GM19023 (cell line): ENCODE results near the gene BLOC1S1.

ENCODE experiments used
- ATAC-seq: cut with Tn5 transposase; IDR thresholded peaks from one replicate; pipeline ENCODE4 v1.9.1; 2021; ENCODE audit warnings: mild to moderate bottlenecking, moderate library complexity; ENCODE audit not compliant: unreplicated experiment

BLOC1S1 gene

GRCh38 chr12:55694188-55694515, 21.7 kb upstream of the BLOC1S1 start:
- no peak for ATAC-seq

- ATAC-seq, result no peak
Observed at GRCh38 chr12:55694651-55695050, 21.2 kb upstream of the BLOC1S1 start.

- ATAC-seq, result no peak
Observed at GRCh38 chr12:55695349-55695748, 20.5 kb upstream of the BLOC1S1 start.

- no peak for ATAC-seq
Observed at GRCh38 chr12:55696141-55696540, 19.7 kb upstream of the BLOC1S1 start.

- ATAC-seq, result no peak
Observed at GRCh38 chr12:55696796-55697462, 18.9 kb upstream of the BLOC1S1 start.

GRCh38 chr12:55697686-55698085, 18.2 kb upstream of the BLOC1S1 start:
- no peak for ATAC-seq

GRCh38 chr12:55698241-55698955, 17.4 kb upstream of the BLOC1S1 start:
- no peak for ATAC-seq

GRCh38 chr12:55698965-55699364, 16.9 kb upstream of the BLOC1S1 start:
- no peak for ATAC-seq

- no peak for ATAC-seq
Observed at GRCh38 chr12:55699471-55700055, 16.3 kb upstream of the BLOC1S1 start.

- ATAC-seq, result no peak
Observed at GRCh38 chr12:55700255-55701018, 15.4 kb upstream of the BLOC1S1 start.

- no peak for ATAC-seq
Observed at GRCh38 chr12:55702861-55703260, 13.0 kb upstream of the BLOC1S1 start.

- ATAC-seq, result no peak
Observed at GRCh38 chr12:55703288-55703687, 12.6 kb upstream of the BLOC1S1 start.

GRCh38 chr12:55703901-55704761, 11.7 kb upstream of the BLOC1S1 start:
- no peak for ATAC-seq

- ATAC-seq, result no peak
Observed at GRCh38 chr12:55704824-55705718, 10.8 kb upstream of the BLOC1S1 start.

- no peak for ATAC-seq
Observed at GRCh38 chr12:55705782-55706402, 10.0 kb upstream of the BLOC1S1 start.

GRCh38 chr12:55706568-55707218, 9.2 kb upstream of the BLOC1S1 start:
- no peak for ATAC-seq

- ATAC-seq, result no peak
Observed at GRCh38 chr12:55707219-55707671, 8.6 kb upstream of the BLOC1S1 start.

GRCh38 chr12:55707841-55708694, 7.8 kb upstream of the BLOC1S1 start, which contains the start of gene ITGA7:
Gene ITGA7, minus strand, starts transcription at chr12:55707904. Its CDS starts 222 bp downstream, at chr12:55707682.
- ATAC-seq, result peak; percentile 75
